Calu3 (cell line): ENCODE results near the gene LHPP. TPM values are rescaled to one million over a fixed set of nuclear protein-coding genes. Genes with fewer than 3 reads are reported as not detected.

Experiments
- BruUV-seq: library from RNA; stranded (reverse); fragments of 400-500 nt; replicated peaks from 2 replicates; lab custom pipeline; 2021; lab: Mats Ljungman, UMichigan
- CTCF ChIA-PET: fragments of 300-600 bp; sonication (Branson Sonifier 250); formaldehyde crosslinking; loops from one replicate; lab custom pipeline; 2022; ENCODE audit warnings: antibody characterized with exemption; lab: Charles Lee
- DNase-seq: peaks from one replicate; pipeline ENCODE4 v3.0.0; 2022
- H3K27ac Mint-ChIP-seq: one replicate; pipeline ENCODE4 v1.8.0; 2022; ENCODE audit warnings: mixed read lengths; ENCODE audit not compliant: unreplicated experiment
- H3K27me3 Mint-ChIP-seq: one replicate; pipeline ENCODE4 v1.8.0; 2022; ENCODE audit warnings: mixed read lengths; ENCODE audit not compliant: unreplicated experiment
- H3K36me3 Mint-ChIP-seq: one replicate; pipeline ENCODE4 v1.8.0; 2022; ENCODE audit warnings: mild to moderate bottlenecking, moderate library complexity, mixed read lengths; ENCODE audit not compliant: insufficient read depth, unreplicated experiment
- H3K4me1 Mint-ChIP-seq: one replicate; pipeline ENCODE4 v1.8.0; 2022; ENCODE audit warnings: mild to moderate bottlenecking, low read depth, mixed read lengths; ENCODE audit not compliant: unreplicated experiment
- H3K4me3 Mint-ChIP-seq: one replicate; pipeline ENCODE4 v1.8.0; 2022; ENCODE audit warnings: mild to moderate bottlenecking, low read depth, moderate library complexity, mixed read lengths; ENCODE audit not compliant: unreplicated experiment
- H3K9me3 Mint-ChIP-seq: one replicate; pipeline ENCODE4 v1.8.0; 2022; ENCODE audit warnings: low read depth, mixed read lengths; ENCODE audit not compliant: unreplicated experiment
- CTCF ChIP-seq: fragments of 200-600 bp; IDR thresholded peaks from one replicate; pipeline ENCODE4 v1.8.0; 2022; ENCODE audit warnings: antibody characterized with exemption; ENCODE audit not compliant: unreplicated experiment
- intact Hi-C: fragments of 100-400 bp; cut with micrococcal nuclease; formaldehyde crosslinking; loops from one replicate; pipeline ENCODE4 v1.10.0; 2022; ENCODE audit not compliant: unreplicated experiment
- total RNA-seq: library from RNA; stranded (reverse); gene quantifications from 2 replicates; pipeline ENCODE4 v1.2.3, GENCODE V29; 2022

Gene LHPP
- total RNA-seq, 1 experiment from 2014 or later = 12.0 TPM

GRCh38 chr10:124532106-124532641 lies 70.6 kb downstream of the LHPP start:
- peak; percentile 46 for DNase-seq
- intact Hi-C loops = loop anchor here (5.0 kb wide), 1 partner anchor 295 kb away; no protein-coding TSS in a partner anchor
- Mint-ChIP-seq H3K27ac (no peak overlapping the region), H3K36me3 (peaks cover 7% of the 10 kb centered on the region), H3K27me3 (no peaks in the 10 kb centered on the region), H3K4me3 (no peak overlapping the region), H3K9me3 (no peaks in the 10 kb centered on the region), H3K4me1 (no peaks in the 10 kb centered on the region)
- BruUV-seq = no TSS peak
- TF ChIP-seq CTCF = no peak
- CTCF ChIA-PET = interaction anchor here (0.9 kb wide), 1 partner anchor 209 kb away, joined by 3 read pairs; no protein-coding TSS in a partner anchor

DNA sequence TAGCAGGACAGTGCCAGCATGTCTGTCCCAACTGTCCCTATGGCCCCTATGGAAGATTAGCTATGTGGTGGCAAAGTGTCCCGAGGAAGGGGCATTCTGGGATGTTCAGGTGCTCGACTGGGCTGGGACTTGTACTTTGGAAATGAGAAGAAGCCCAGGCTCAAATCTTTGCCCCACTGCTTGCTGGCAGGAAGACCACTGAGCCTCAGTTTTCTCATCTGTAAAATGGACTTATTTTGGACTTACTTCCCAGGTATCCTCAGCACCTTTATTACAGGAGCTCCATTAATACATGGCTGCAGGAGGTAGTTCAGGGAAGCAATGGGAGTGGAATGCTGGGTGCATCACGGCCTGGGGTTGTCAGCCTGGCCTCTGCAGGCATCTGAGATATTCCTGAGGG lies 71.2 kb downstream of the LHPP start:
- TF ChIP-seq CTCF = no peak
- Mint-ChIP-seq H3K4me1 (no peaks in the 10 kb centered on the region), H3K9me3 (no peaks in the 10 kb centered on the region), H3K27ac (no peak overlapping the region), H3K4me3 (no peak overlapping the region), H3K36me3 (peaks cover 7% of the 10 kb centered on the region), H3K27me3 (no peaks in the 10 kb centered on the region)
- CTCF ChIA-PET = interaction anchor here (0.9 kb wide), 1 partner anchor 209 kb away, joined by 3 read pairs; no protein-coding TSS in a partner anchor
- no peak for DNase-seq
- intact Hi-C loops = loop anchor here (5.0 kb wide), 1 partner anchor 295 kb away; no protein-coding TSS in a partner anchor
- BruUV-seq = no TSS peak

GRCh38 chr10:124533266-124533665 lies 71.6 kb downstream of the LHPP start:
- no peaks in the 10 kb centered on the region for H3K4me1 Mint-ChIP-seq
- H3K27me3 Mint-ChIP-seq = no peaks in the 10 kb centered on the region
- intact Hi-C loops = loop anchor here (5.0 kb wide), 1 partner anchor 294 kb away; no protein-coding TSS in a partner anchor
- BruUV-seq = no TSS peak
- no peak for TF ChIP-seq CTCF
- no peak for DNase-seq
- H3K27ac Mint-ChIP-seq = no peak overlapping the region
- CTCF ChIA-PET = interaction anchor here (0.9 kb wide), 1 partner anchor 208 kb away, joined by 3 read pairs; no protein-coding TSS in a partner anchor
- H3K9me3 Mint-ChIP-seq = no peaks in the 10 kb centered on the region
- H3K4me3 Mint-ChIP-seq = no peak overlapping the region
- H3K36me3 Mint-ChIP-seq = peaks cover 7% of the 10 kb centered on the region

DNA sequence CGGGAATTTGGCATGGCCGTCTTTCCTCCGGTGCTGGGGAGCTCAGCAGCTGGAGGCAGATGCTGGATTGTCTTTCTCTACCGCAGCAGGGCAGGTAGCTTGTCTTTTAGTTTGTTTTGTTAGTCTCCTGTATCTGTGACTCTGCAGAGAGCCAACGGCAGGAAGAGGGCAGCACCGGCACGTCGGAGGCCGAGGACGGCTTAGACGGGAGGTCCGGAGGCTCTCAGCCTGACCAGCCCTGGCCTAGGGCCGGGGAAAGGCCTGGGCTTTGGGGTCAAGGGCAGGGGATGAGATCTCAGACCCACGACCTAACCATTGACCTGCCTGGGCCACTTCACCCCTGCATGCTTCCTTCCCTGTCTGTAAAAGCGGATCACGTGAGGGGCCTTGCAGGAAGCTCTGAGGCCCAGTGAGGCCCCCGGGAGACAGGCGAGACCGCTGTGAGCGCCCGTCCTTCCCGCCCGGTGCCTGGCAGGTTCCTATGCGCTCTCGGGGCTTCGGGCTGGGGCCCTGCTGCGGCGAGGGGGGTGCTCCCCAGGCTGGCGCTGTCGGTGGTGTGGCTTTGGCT lies 72.7 kb downstream of the LHPP start:
- H3K4me3 Mint-ChIP-seq = no peak overlapping the region
- BruUV-seq = no TSS peak
- no peaks in the 10 kb centered on the region for H3K9me3 Mint-ChIP-seq
- TF ChIP-seq CTCF = no peak
- intact Hi-C loops = loop anchor here (5.0 kb wide), 1 partner anchor 293 kb away; no protein-coding TSS in a partner anchor
- no peak for DNase-seq
- no peaks in the 10 kb centered on the region for H3K4me1 Mint-ChIP-seq
- H3K36me3 Mint-ChIP-seq = peaks cover 7% of the 10 kb centered on the region
- no peak overlapping the region for H3K27ac Mint-ChIP-seq
- H3K27me3 Mint-ChIP-seq = no peaks in the 10 kb centered on the region
- CTCF ChIA-PET = no interaction called here
